Adrenal gland (tissue), 12 donors: ENCODE results near the gene VAMP3. TPM values are rescaled to one million over a fixed set of nuclear protein-coding genes. Genes with fewer than 3 reads are reported as not detected.

ENCODE experiments used
- DNase-seq, 7 donors: peaks; one replicate each; pipeline ENCODE4 v3.0.0-alpha.2; 2019 to 2020
- H3K27ac ChIP-seq, 5 donors: fragments of 200-600 bp; sonication (generic) in 4 of 5; 1 replicate in 3 of 5; 2 replicates in 2 of 5; pipeline versions ENCODE4 v1.5.1 to v1.8.0; 2016 to 2020; ENCODE audit warnings: mild to moderate bottlenecking in 1 of 5
- H3K27me3 ChIP-seq: fragments of 200-600 bp; 2 replicates; pipeline ENCODE4 v1.8.0; 2021
- H3K36me3 ChIP-seq, 2 donors: fragments of 200-600 bp; replicated peaks in 1 of 2; 1 replicate in 1 of 2; 2 replicates in 1 of 2; pipeline versions ENCODE4 v1.5.1 to v1.8.0; 2018 to 2022
- H3K4me1 ChIP-seq, 2 donors: fragments of 200-600 bp; replicated peaks in 1 of 2; 1 replicate in 1 of 2; 2 replicates in 1 of 2; pipeline versions ENCODE4 v1.5.1 to v1.8.0; 2018 to 2021
- H3K4me3 ChIP-seq, 4 donors: fragments of 200-600 bp; sonication (generic) in 3 of 4; one replicate each; pipeline ENCODE4 v1.5.1; 2016 to 2018
- H3K9me3 ChIP-seq, 3 donors: fragments of 200-600 bp; sonication (generic) in 1 of 3; replicated peaks in 1 of 3; 1 replicate in 2 of 3; 2 replicates in 1 of 3; pipeline versions ENCODE4 v1.5.1 to v1.8.0; 2016 to 2021
- CTCF ChIP-seq, 6 experiments: fragments of 450-650 bp in 4 of 6; fragments of 200-600 bp in 2 of 6; sonication (generic) in 1 of 6; IDR thresholded peaks; 1 replicate in 5 of 6; 2 replicates in 1 of 6; pipeline versions ENCODE4 v1.5.1 to v1.8.0; 2016 to 2021; ENCODE audit warnings: antibody characterized with exemption in 6 of 6, mild to moderate bottlenecking in 2 of 6, moderate library complexity in 1 of 6
- POLR2A ChIP-seq, 2 donors: fragments of 450-650 bp; IDR thresholded peaks; one replicate each; pipeline ENCODE4 v1.6.1; 2017; ENCODE audit warnings: antibody characterized with exemption in 2 of 2, mild to moderate bottlenecking in 2 of 2, moderate library complexity in 1 of 2
- WGBS, 4 donors: extraction: QIAGEN DNeasy Blood & Tissue Kit in 2 of 4; methylation state at CpG; one replicate each; pipeline versions ENCODE4 v1.1.5 to v1.1.7; 2013 to 2017; 5-methylcytosine and 5-hydroxymethylcytosine counted together
- intact Hi-C, 2 donors: fragments of 100-400 bp; cut with DNase I; formaldehyde crosslinking; loops; one replicate each; pipeline versions ENCODE4 v1.14.1 to v1.15.0; 2022 to 2023
- polyA plus RNA-seq, 3 donors: library from polyadenylated mRNA; stranded (reverse); fragments of 200-250 nt in 2 of 3; fragments of 350-450 nt in 1 of 3; fragmentation: Illumina TruSeq in 1 of 3; extraction: RNeasy Lipid Tissue Mini Kit (QIAGEN cat#74804) in 1 of 3; gene quantifications; one replicate each; pipeline ENCODE4 v1.2.3, GENCODE V29; 2013 to 2014
- total RNA-seq, 9 donors: library from RNA; depleted of rRNA in 4 of 9; stranded (reverse); fragments of >200 nt in 4 of 9; fragments of 120-200 nt in 1 of 9; fragmentation: NEBNext Ultra II Directional in 1 of 9; extraction: Animal tissue kit (Norgen Biotek cat#: 25700) in 1 of 9; gene quantifications; one replicate each; pipeline versions ENCODE4 v1.1.0 to v1.2.4, GENCODE V29; 2013 to 2023
- donor health status: healthy with polysubstance abuse.
- donor health status: Bipolar disorder and iron deficiency.
- donor health status: DM: yes; HTN: yes; CAD: no.
- donor health status: DM: no; HTN: no; CAD: no.
- donor health status: DM: no; HTN: no; CAD: no.
- donor health status: DM: yes; HTN: yes; CAD: no.

VAMP3 gene
- total and polyA plus RNA-seq, 12 donors, result 52.0 to 186 (median 114) TPM

GRCh38 chr1:7778133-7778628 lies 7.1 kb downstream of the VAMP3 start:
- Histone ChIP-seq H3K36me3 (peaks cover 0 to 40% of the 10 kb centered on the region in 2 donors), H3K4me3 (no peak overlapping the region), H3K9me3 (no peaks in the 10 kb centered on the region), H3K27ac (no peak overlapping the region), H3K27me3 (no peaks in the 10 kb centered on the region), H3K4me1 (no peaks in the 10 kb centered on the region)
- intact Hi-C loops, result no loop called here
- 92 to 97% (median 95%) methylated on average over 4 of the region's 4 CpGs for WGBS, 4 donors
- no peak for TF ChIP-seq CTCF (IDR thresholded peaks at IDR 0.05)
- no peak for TF ChIP-seq POLR2A (IDR thresholded peaks at IDR 0.05)
- no peak for DNase-seq

GRCh38 chr1:7780976-7781375 lies 9.9 kb downstream of the VAMP3 start:
- peaks cover 6 to 11% of the 10 kb centered on the region in 2 donors for H3K4me1 ChIP-seq
- peaks cover 0 to 40% of the 10 kb centered on the region in 2 donors for H3K36me3 ChIP-seq
- no peak for TF ChIP-seq CTCF (IDR thresholded peaks at IDR 0.05)
- no peak for TF ChIP-seq POLR2A (IDR thresholded peaks at IDR 0.05)
- H3K9me3 ChIP-seq, result no peaks in the 10 kb centered on the region
- H3K27me3 ChIP-seq, result no peaks in the 10 kb centered on the region
- H3K27ac ChIP-seq, result no peak overlapping the region
- WGBS, 4 donors, result 88 to 93% (median 91%) methylated on average over 9 of the region's 9 CpGs
- H3K4me3 ChIP-seq, result no peak overlapping the region
- no peak for DNase-seq
- intact Hi-C loops, result no loop called here

DNA sequence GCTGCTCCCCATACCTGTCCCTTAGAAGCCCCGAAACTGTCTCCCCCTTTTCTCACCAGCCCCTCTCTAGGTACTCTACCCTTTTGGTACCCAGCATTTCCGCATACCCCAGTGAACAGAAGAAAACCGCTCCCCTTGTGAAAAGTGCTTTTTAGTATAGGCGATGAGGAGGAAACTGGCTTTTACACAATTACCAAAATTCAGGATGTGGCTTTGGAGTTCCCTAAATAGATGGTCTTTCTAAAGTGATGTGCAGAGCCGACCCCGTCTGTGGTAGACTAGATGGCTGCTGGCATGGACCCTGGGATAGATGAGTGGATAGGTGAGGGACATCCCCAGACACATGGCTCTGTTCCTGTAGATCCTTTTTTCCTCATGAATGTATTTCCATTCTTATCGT lies 10.4 kb downstream of the VAMP3 start:
- Histone ChIP-seq H3K27ac (no peak overlapping the region), H3K4me1 (peaks cover 6 to 11% of the 10 kb centered on the region in 2 donors), H3K9me3 (no peaks in the 10 kb centered on the region), H3K36me3 (peaks cover 0 to 40% of the 10 kb centered on the region in 2 donors), H3K27me3 (no peaks in the 10 kb centered on the region), H3K4me3 (no peak overlapping the region)
- DNase-seq, result no peak
- 68 to 76% (median 70%) methylated on average over 7 of the region's 7 CpGs for WGBS, 4 donors
- intact Hi-C loops, result no loop called here
- TF ChIP-seq CTCF (IDR thresholded peaks at IDR 0.05), result no peak
- TF ChIP-seq POLR2A (IDR thresholded peaks at IDR 0.05), result no peak

DNA sequence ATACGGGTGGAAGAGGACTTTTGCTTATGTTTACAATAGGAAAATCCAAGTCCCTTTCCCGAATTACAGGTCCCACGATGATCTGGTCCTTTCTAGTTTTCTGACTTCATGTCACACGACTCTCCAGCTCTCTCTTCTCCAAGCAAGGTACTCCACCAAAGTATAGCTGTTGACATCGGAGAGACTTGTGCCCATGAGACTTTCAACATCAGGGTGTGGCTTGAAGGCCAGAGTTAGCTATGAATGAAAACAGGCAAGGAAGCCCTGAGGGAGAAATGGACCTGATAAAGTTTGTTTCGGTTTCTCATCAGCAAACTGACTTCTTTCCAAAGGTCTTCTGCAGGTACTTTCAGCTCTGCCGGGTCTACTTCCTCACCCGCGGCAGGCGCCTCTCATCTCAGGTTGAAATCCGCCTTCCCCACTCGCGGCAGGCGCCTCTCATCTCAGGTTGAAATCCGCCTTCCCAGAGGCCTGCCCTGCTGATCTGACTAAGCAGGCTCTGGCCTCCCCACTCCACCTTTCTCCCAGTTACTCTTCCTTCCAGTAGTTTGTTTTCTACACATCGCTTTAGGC lies 10.9 kb downstream of the VAMP3 start:
- no peak for DNase-seq
- 80 to 86% (median 84%) methylated on average over 16 of the region's 16 CpGs for WGBS, 4 donors
- no peaks in the 10 kb centered on the region for H3K9me3 ChIP-seq
- no peaks in the 10 kb centered on the region for H3K27me3 ChIP-seq
- intact Hi-C loops, result no loop called here
- no peak for TF ChIP-seq POLR2A (IDR thresholded peaks at IDR 0.05)
- no peak for TF ChIP-seq CTCF (IDR thresholded peaks at IDR 0.05)
- peaks cover 6 to 13% of the 10 kb centered on the region in 2 donors for H3K4me1 ChIP-seq
- no peak overlapping the region for H3K27ac ChIP-seq
- peaks cover 0 to 39% of the 10 kb centered on the region in 2 donors for H3K36me3 ChIP-seq
- no peak overlapping the region for H3K4me3 ChIP-seq
